H9 (cell line): ENCODE results near the gene LDLR. TPM values are rescaled to one million over a fixed set of nuclear protein-coding genes. Genes with fewer than 3 reads are reported as not detected.

Experiments used
- DNase-seq: peaks from one replicate; pipeline ENCODE4 v3.0.0-alpha.2; 2017
- H2AFZ ChIP-seq: one replicate; pipeline ENCODE4 v1.6.1; 2013; ENCODE audit warnings: mild to moderate bottlenecking, low read length, control low read depth, moderate library complexity
- H2AK5ac ChIP-seq: 2 replicates; pipeline ENCODE4 v1.6.1; 2013; ENCODE audit warnings: low read length, control low read depth, mixed read lengths; ENCODE audit not compliant: insufficient read length
- H2BK120ac ChIP-seq: one replicate; pipeline ENCODE4 v1.6.1; 2013; ENCODE audit warnings: low read depth, mild to moderate bottlenecking, low read length, control low read depth, inconsistent platforms; ENCODE audit not compliant: poor library complexity, severe bottlenecking
- H2BK12ac ChIP-seq: 2 replicates; pipeline ENCODE4 v1.6.1; 2013; ENCODE audit warnings: low read length, control low read depth, mixed read lengths, low read depth; ENCODE audit not compliant: insufficient read length
- H2BK15ac ChIP-seq: 2 replicates; pipeline ENCODE4 v1.6.1; 2013; ENCODE audit warnings: low read depth, low read length, control low read depth
- H2BK20ac ChIP-seq: one replicate; pipeline ENCODE4 v1.6.1; 2013; ENCODE audit warnings: low read depth, mild to moderate bottlenecking, low read length, control low read depth, inconsistent platforms; ENCODE audit not compliant: poor library complexity, severe bottlenecking
- H2BK5ac ChIP-seq: 2 replicates; pipeline ENCODE4 v1.6.1; 2013; ENCODE audit warnings: low read length, control low read depth, mixed read lengths; ENCODE audit not compliant: insufficient read length
- H3K14ac ChIP-seq: 2 replicates; pipeline ENCODE4 v1.6.1; 2013; ENCODE audit warnings: low read length, control low read depth; ENCODE audit not compliant: insufficient read depth
- H3K18ac ChIP-seq: 2 replicates; pipeline ENCODE4 v1.6.1; 2013; ENCODE audit warnings: low read depth, mild to moderate bottlenecking, mixed read lengths, low read length, control low read depth; ENCODE audit not compliant: insufficient read length
- H3K23ac ChIP-seq: 2 replicates; pipeline ENCODE4 v1.6.1; 2013; ENCODE audit warnings: low read length, control low read depth, mixed read lengths, low read depth; ENCODE audit not compliant: insufficient read length
- H3K23me2 ChIP-seq: 2 replicates; pipeline ENCODE4 v1.6.1; 2013; ENCODE audit warnings: low read depth, mild to moderate bottlenecking, mixed read lengths, low read length, control low read depth; ENCODE audit not compliant: insufficient read length, poor library complexity, severe bottlenecking
- H3K27ac ChIP-seq: 2 replicates; pipeline ENCODE4 v1.5.1; 2013; ENCODE audit warnings: low read length, control low read depth, mixed read lengths, low read depth; ENCODE audit not compliant: insufficient read length
- H3K27me3 ChIP-seq: 2 replicates; pipeline ENCODE4 v1.6.1; 2013; ENCODE audit warnings: low read length, control low read depth, inconsistent platforms; ENCODE audit not compliant: insufficient read depth
- H3K4ac ChIP-seq: 2 replicates; pipeline ENCODE4 v1.6.1; 2013; ENCODE audit warnings: low read depth, mild to moderate bottlenecking, control low read depth, inconsistent platforms, low read length, moderate library complexity
- H3K4me1 ChIP-seq: 2 replicates; pipeline ENCODE4 v1.6.1; 2013; ENCODE audit warnings: low read length, control low read depth, inconsistent platforms; ENCODE audit not compliant: insufficient read depth
- H3K4me2 ChIP-seq: 2 replicates; pipeline ENCODE4 v1.6.1; 2013; ENCODE audit warnings: low read length, control low read depth, mixed read lengths; ENCODE audit not compliant: insufficient read length, insufficient read depth
- H3K56ac ChIP-seq: 2 replicates; pipeline ENCODE4 v1.6.1; 2013; ENCODE audit warnings: low read depth, mild to moderate bottlenecking, mixed read lengths, low read length, control low read depth; ENCODE audit not compliant: insufficient read length
- H3K79me1 ChIP-seq: 2 replicates; pipeline ENCODE4 v1.6.1; 2013; ENCODE audit warnings: low read depth, mild to moderate bottlenecking, moderate library complexity, low read length, control low read depth, inconsistent platforms; ENCODE audit not compliant: insufficient read depth, poor library complexity, severe bottlenecking
- H3K79me2 ChIP-seq: 2 replicates; pipeline ENCODE4 v1.6.1; 2013; ENCODE audit warnings: low read length, control low read depth, inconsistent platforms; ENCODE audit not compliant: insufficient read depth
- H3K9ac ChIP-seq: 2 replicates; pipeline ENCODE4 v1.6.1; 2013; ENCODE audit warnings: low read length, control low read depth, mixed read lengths; ENCODE audit not compliant: insufficient read length; ENCODE audit errors: extremely low read depth
- H3K9me3 ChIP-seq: one replicate; pipeline ENCODE4 v1.6.1; 2013; ENCODE audit warnings: low read depth, low read length, inconsistent platforms; ENCODE audit not compliant: control insufficient read depth
- H3T11ph ChIP-seq: one replicate; pipeline ENCODE4 v1.6.1; 2013; ENCODE audit warnings: mild to moderate bottlenecking, low read length, control low read depth, inconsistent platforms
- H4K20me1 ChIP-seq: one replicate; pipeline ENCODE4 v1.6.1; 2013; ENCODE audit not compliant: control insufficient read depth, insufficient read length, insufficient read depth
- H4K5ac ChIP-seq: 2 replicates; pipeline ENCODE4 v1.6.1; 2013; ENCODE audit warnings: low read depth, mild to moderate bottlenecking, mixed read lengths, low read length, control low read depth; ENCODE audit not compliant: insufficient read length
- H4K8ac ChIP-seq: replicated peaks from 2 replicates; pipeline ENCODE4 v1.6.1; 2013; ENCODE audit warnings: low read length, control low read depth, mixed read lengths, low read depth; ENCODE audit not compliant: insufficient read length
- H4K91ac ChIP-seq: 2 replicates; pipeline ENCODE4 v1.6.1; 2013; ENCODE audit warnings: low read depth, mild to moderate bottlenecking, moderate library complexity, mixed read lengths, low read length, control low read depth; ENCODE audit not compliant: insufficient read length
- H3K27ac Mint-ChIP-seq, 3 experiments: 2 replicates in 2 of 3; 3 replicates in 1 of 3; pipeline ENCODE4 v1.8.0; 2020 to 2021; ENCODE audit warnings: mixed read lengths in 3 of 3, mild to moderate bottlenecking in 1 of 3, moderate library complexity in 1 of 3
- H3K27me3 Mint-ChIP-seq: 2 replicates; pipeline ENCODE4 v1.8.0; 2021; ENCODE audit warnings: low read depth, mild to moderate bottlenecking, moderate library complexity, mixed read lengths
- H3K36me3 Mint-ChIP-seq, 3 experiments: 2 replicates in 2 of 3; 3 replicates in 1 of 3; pipeline ENCODE4 v1.8.0; 2020 to 2021; ENCODE audit warnings: low read depth in 3 of 3, mixed read lengths in 3 of 3; ENCODE audit not compliant: insufficient read depth in 1 of 3
- H3K4me1 Mint-ChIP-seq, 2 experiments: 2 replicates each; pipeline ENCODE4 v1.8.0; 2020; ENCODE audit warnings: mixed read lengths in 2 of 2
- H3K4me3 Mint-ChIP-seq, 2 experiments: 2 replicates in 1 of 2; 3 replicates in 1 of 2; pipeline ENCODE4 v1.8.0; 2020 to 2021; ENCODE audit warnings: mild to moderate bottlenecking in 2 of 2, mixed read lengths in 2 of 2, moderate library complexity in 1 of 2
- H3K9me3 Mint-ChIP-seq, 2 experiments: 2 replicates in 1 of 2; 3 replicates in 1 of 2; pipeline ENCODE4 v1.8.0; 2020; ENCODE audit warnings: mild to moderate bottlenecking in 2 of 2, mixed read lengths in 2 of 2, moderate library complexity in 1 of 2
- WGBS: extraction: QIAGEN DNeasy Blood & Tissue Kit; methylation state at CpG from one replicate; pipeline ENCODE4 v1.1.7; 2013; ENCODE audit warnings: missing lambda C conversion rate, low lambda C conversion rate, mixed read lengths; ENCODE audit not compliant: insufficient read length; ENCODE audit errors: extremely low coverage; 5-methylcytosine and 5-hydroxymethylcytosine counted together
- total RNA-seq: library from RNA; stranded (reverse); gene quantifications from 2 replicates; pipeline ENCODE4 v1.2.1, GENCODE V29; 2021
- TF ChIP-seq, protein P1 (sequence below): fragments of 200-600 bp; sonication (generic); conservative IDR thresholded peaks from 3 replicates; pipeline ENCODE4 v1.8.0; 2021; ENCODE audit warnings: antibody characterized with exemption, mild to moderate bottlenecking

The LDLR gene
- total RNA-seq, 1 experiment from 2014 or later, result 92.7 TPM

DNA sequence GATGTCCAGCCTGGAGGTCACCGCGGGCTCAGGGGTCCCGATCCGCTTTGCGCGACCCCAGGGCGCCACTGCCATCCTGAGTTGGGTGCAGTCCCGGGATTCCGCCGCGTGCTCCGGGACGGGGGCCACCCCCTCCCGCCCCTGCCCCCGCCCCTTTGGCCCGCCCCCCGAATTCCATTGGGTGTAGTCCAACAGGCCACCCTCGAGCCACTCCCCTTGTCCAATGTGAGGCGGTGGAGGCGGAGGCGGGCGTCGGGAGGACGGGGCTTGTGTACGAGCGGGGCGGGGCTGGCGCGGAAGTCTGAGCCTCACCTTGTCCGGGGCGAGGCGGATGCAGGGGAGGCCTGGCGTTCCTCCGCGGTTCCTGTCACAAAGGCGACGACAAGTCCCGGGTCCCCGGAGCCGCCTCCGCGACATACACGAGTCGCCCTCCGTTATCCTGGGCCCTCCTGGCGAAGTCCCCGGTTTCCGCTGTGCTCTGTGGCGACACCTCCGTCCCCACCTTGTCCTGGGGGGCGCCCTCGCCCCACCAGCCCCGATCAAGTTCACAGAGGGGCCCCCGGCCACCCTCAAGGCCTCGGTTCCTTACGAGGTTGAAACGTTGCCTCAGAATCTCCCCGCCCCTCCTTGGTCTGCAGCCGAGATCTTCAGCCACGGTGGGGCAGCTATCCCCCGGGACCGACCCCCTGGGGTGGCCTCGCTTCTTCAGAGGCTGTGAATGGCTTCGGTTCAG is 1.2 kb downstream of the LDLR start:
- no CpG with 5 or more reads among the region's 64 CpGs for WGBS
- H3K36me3 Mint-ChIP-seq, result peaks cover 31 to 41% (median 38%) of the 10 kb centered on the region in 3 experiments
- peak; percentile 98 for DNase-seq

More for the DNA sequence above, 1.2 kb downstream of the LDLR start:
- H3K4ac ChIP-seq, result no peak overlapping the region; the same call in 1 of the 2 replicates
- peak overlapping the region; percentile 89 for H3K18ac ChIP-seq
- peak overlapping the region; percentile 94 for H3K9ac ChIP-seq
- no peak overlapping the region for H4K5ac ChIP-seq
- no peak overlapping the region for H3T11ph ChIP-seq
- no peak overlapping the region for H4K91ac ChIP-seq
- no peak overlapping the region for H3K23ac ChIP-seq
- H3K4me3 Mint-ChIP-seq, result peak overlapping the region; percentile 89 to 94
- H3K56ac ChIP-seq, result no peak overlapping the region
- H3K27ac ChIP-seq, result peak overlapping the region; percentile 43
- peak overlapping the region; percentile 30 for H2BK12ac ChIP-seq
- H3K4me2 ChIP-seq, result peak overlapping the region; percentile 99
- H3K9me3 Mint-ChIP-seq, result 0 out of 5 replicates have a peak, but pooled peaks cover 0 to 4% of the 10 kb centered on the region in 2 experiments
- H3K9me3 ChIP-seq, result no peaks in the 10 kb centered on the region
- H2BK15ac ChIP-seq, result no peak overlapping the region
- H3K27me3 ChIP-seq, result no peaks in the 10 kb centered on the region
- no peak overlapping the region for H2BK20ac ChIP-seq
- H3K27ac Mint-ChIP-seq, result peak overlapping the region; percentile 98 to 99 (median 99)
- TF ChIP-seq, protein P1, sequence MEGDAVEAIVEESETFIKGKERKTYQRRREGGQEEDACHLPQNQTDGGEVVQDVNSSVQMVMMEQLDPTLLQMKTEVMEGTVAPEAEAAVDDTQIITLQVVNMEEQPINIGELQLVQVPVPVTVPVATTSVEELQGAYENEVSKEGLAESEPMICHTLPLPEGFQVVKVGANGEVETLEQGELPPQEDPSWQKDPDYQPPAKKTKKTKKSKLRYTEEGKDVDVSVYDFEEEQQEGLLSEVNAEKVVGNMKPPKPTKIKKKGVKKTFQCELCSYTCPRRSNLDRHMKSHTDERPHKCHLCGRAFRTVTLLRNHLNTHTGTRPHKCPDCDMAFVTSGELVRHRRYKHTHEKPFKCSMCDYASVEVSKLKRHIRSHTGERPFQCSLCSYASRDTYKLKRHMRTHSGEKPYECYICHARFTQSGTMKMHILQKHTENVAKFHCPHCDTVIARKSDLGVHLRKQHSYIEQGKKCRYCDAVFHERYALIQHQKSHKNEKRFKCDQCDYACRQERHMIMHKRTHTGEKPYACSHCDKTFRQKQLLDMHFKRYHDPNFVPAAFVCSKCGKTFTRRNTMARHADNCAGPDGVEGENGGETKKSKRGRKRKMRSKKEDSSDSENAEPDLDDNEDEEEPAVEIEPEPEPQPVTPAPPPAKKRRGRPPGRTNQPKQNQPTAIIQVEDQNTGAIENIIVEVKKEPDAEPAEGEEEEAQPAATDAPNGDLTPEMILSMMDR, result no peak
- H3K14ac ChIP-seq, result peak overlapping the region; percentile 94
- peaks cover 13% of the 10 kb centered on the region for H3K23me2 ChIP-seq
- no peak overlapping the region for H2AK5ac ChIP-seq
- H3K79me1 ChIP-seq, result no peaks in the 10 kb centered on the region
- H2BK120ac ChIP-seq, result no peak overlapping the region
- H3K4me1 ChIP-seq, result peaks cover 7% of the 10 kb centered on the region; the same call in 1 of the 2 replicates
- no peaks in the 10 kb centered on the region for H3K27me3 Mint-ChIP-seq
- H4K20me1 ChIP-seq, result peaks cover 5% of the 10 kb centered on the region
- H3K79me2 ChIP-seq, result peaks cover 45% of the 10 kb centered on the region
- no peak overlapping the region for H4K8ac ChIP-seq
- no peak overlapping the region for H2AFZ ChIP-seq
- H2BK5ac ChIP-seq, result no peak overlapping the region
- H3K4me1 Mint-ChIP-seq, result peaks cover 25 to 39% of the 10 kb centered on the region in 2 experiments
